ENCODE measurements around the gene FDXR. TPM values are rescaled to one million over a fixed set of nuclear protein-coding genes. Genes with fewer than 3 reads are reported as not detected.

Gene FDXR
- total RNA-seq, 1 donor from 2014 or later: 30.8 TPM

- DNase-seq (ENCODE audit: low read depth) (no peak), FAIRE-seq (no peak)
- Histone ChIP-seq H3K36me3 (ENCODE audit: control insufficient read depth, insufficient read depth, low read length) (no peaks in the 10 kb centered on the region), H3K27me3 (ENCODE audit: control insufficient read depth, insufficient read depth, low read length) (peaks cover 14% of the 10 kb centered on the region), H3K4me3 (ENCODE audit: low read depth, low read length) (no peak overlapping the region)
- no peak for TF ChIP-seq CTCF (IDR thresholded peaks at IDR 0.05; ENCODE audit: insufficient read depth, low read length, severe bottlenecking)
Observed at GRCh38 chr17:74920306-74920620, 47.5 kb upstream of the FDXR start.

- peaks cover 9% of the 10 kb centered on the region for H3K27me3 ChIP-seq (ENCODE audit: control insufficient read depth, insufficient read depth, low read length)
- FAIRE-seq (no peak), DNase-seq (ENCODE audit: low read depth) (no peak)
- no peak for TF ChIP-seq CTCF (IDR thresholded peaks at IDR 0.05; ENCODE audit: insufficient read depth, low read length, severe bottlenecking)
- no peak overlapping the region for H3K4me3 ChIP-seq (ENCODE audit: low read depth, low read length)
- H3K36me3 ChIP-seq (ENCODE audit: control insufficient read depth, insufficient read depth, low read length): no peaks in the 10 kb centered on the region
Observed at GRCh38 chr17:74919440-74920305, 46.9 kb upstream of the FDXR start.

GRCh38 chr17:74918906-74919305, 46.1 kb upstream of the FDXR start:
- Histone ChIP-seq H3K4me3 (ENCODE audit: low read depth, low read length) (no peak overlapping the region), H3K27me3 (ENCODE audit: control insufficient read depth, insufficient read depth, low read length) (peaks cover 2% of the 10 kb centered on the region), H3K36me3 (ENCODE audit: control insufficient read depth, insufficient read depth, low read length) (no peaks in the 10 kb centered on the region)
- FAIRE-seq: no peak
- DNase-seq (ENCODE audit: low read depth): no peak
- TF ChIP-seq CTCF (IDR thresholded peaks at IDR 0.05; ENCODE audit: insufficient read depth, low read length, severe bottlenecking): no peak

- DNase-seq (ENCODE audit: low read depth): no peak
- Histone ChIP-seq H3K4me3 (ENCODE audit: low read depth, low read length) (no peak overlapping the region), H3K36me3 (ENCODE audit: control insufficient read depth, insufficient read depth, low read length) (no peaks in the 10 kb centered on the region), H3K27me3 (ENCODE audit: control insufficient read depth, insufficient read depth, low read length) (no peaks in the 10 kb centered on the region)
- FAIRE-seq: no peak
- TF ChIP-seq CTCF (IDR thresholded peaks at IDR 0.05; ENCODE audit: insufficient read depth, low read length, severe bottlenecking): no peak
Observed at GRCh38 chr17:74917430-74917829, 44.6 kb upstream of the FDXR start.

GRCh38 chr17:74916851-74917199, 44.0 kb upstream of the FDXR start:
- no peak for TF ChIP-seq CTCF (IDR thresholded peaks at IDR 0.05; ENCODE audit: insufficient read depth, low read length, severe bottlenecking)
- no peak for DNase-seq (ENCODE audit: low read depth)
- no peaks in the 10 kb centered on the region for H3K36me3 ChIP-seq (ENCODE audit: control insufficient read depth, insufficient read depth, low read length)
- FAIRE-seq: peak; percentile 98
- no peaks in the 10 kb centered on the region for H3K27me3 ChIP-seq (ENCODE audit: control insufficient read depth, insufficient read depth, low read length)
- H3K4me3 ChIP-seq (ENCODE audit: low read depth, low read length): no peak overlapping the region

All from bronchial epithelial cell (primary cell).